Effector memory CD8-positive, alpha-beta T cell (primary cell): Measurements from ENCODE around the gene B3GAT2.
A peak's percentile ranks its signal among the peaks of the same experiment; 100 is the strongest.

ENCODE experiments used
- ATAC-seq: fragments of 150-1000 bp; cut with Tn5 transposase; replicated peaks from 2 replicates; pipeline ENCODE4 v1.10.0; 2021; ENCODE audit warnings: mild to moderate bottlenecking, moderate library complexity
- DNase-seq, 3 experiments: peaks; one replicate each; pipeline ENCODE4 v3.0.0; 2021
- H3K27ac Mint-ChIP-seq, 2 donors: one replicate each; pipeline ENCODE4 v1.8.0; 2022; ENCODE audit warnings: mild to moderate bottlenecking in 2 of 2, mixed read lengths in 2 of 2, moderate library complexity in 2 of 2
- H3K27me3 Mint-ChIP-seq, 2 donors: one replicate each; pipeline ENCODE4 v1.8.0; 2022; ENCODE audit warnings: mixed read lengths in 2 of 2
- H3K36me3 Mint-ChIP-seq: one replicate; pipeline ENCODE4 v1.8.0; 2022; ENCODE audit warnings: mild to moderate bottlenecking, moderate library complexity, mixed read lengths; ENCODE audit not compliant: insufficient read depth
- H3K4me1 Mint-ChIP-seq, 2 donors: one replicate each; pipeline ENCODE4 v1.8.0; 2022; ENCODE audit warnings: low read depth in 2 of 2, mixed read lengths in 2 of 2
- H3K4me3 Mint-ChIP-seq, 2 donors: one replicate each; pipeline ENCODE4 v1.8.0; 2022; ENCODE audit warnings: mild to moderate bottlenecking in 2 of 2, mixed read lengths in 2 of 2, moderate library complexity in 2 of 2
- H3K9me3 Mint-ChIP-seq, 2 donors: one replicate each; pipeline ENCODE4 v1.8.0; 2022; ENCODE audit warnings: mixed read lengths in 2 of 2
- total RNA-seq, 9 experiments: gene quantifications; one replicate each; lab custom pipeline; 2026; lab: John Stamatoyannopoulos, UW

The B3GAT2 gene, protein sequence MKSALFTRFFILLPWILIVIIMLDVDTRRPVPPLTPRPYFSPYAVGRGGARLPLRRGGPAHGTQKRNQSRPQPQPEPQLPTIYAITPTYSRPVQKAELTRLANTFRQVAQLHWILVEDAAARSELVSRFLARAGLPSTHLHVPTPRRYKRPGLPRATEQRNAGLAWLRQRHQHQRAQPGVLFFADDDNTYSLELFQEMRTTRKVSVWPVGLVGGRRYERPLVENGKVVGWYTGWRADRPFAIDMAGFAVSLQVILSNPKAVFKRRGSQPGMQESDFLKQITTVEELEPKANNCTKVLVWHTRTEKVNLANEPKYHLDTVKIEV
- 0 to 0.67 (median 0.06) reads per million in 9 experiments for total RNA-seq

DNA sequence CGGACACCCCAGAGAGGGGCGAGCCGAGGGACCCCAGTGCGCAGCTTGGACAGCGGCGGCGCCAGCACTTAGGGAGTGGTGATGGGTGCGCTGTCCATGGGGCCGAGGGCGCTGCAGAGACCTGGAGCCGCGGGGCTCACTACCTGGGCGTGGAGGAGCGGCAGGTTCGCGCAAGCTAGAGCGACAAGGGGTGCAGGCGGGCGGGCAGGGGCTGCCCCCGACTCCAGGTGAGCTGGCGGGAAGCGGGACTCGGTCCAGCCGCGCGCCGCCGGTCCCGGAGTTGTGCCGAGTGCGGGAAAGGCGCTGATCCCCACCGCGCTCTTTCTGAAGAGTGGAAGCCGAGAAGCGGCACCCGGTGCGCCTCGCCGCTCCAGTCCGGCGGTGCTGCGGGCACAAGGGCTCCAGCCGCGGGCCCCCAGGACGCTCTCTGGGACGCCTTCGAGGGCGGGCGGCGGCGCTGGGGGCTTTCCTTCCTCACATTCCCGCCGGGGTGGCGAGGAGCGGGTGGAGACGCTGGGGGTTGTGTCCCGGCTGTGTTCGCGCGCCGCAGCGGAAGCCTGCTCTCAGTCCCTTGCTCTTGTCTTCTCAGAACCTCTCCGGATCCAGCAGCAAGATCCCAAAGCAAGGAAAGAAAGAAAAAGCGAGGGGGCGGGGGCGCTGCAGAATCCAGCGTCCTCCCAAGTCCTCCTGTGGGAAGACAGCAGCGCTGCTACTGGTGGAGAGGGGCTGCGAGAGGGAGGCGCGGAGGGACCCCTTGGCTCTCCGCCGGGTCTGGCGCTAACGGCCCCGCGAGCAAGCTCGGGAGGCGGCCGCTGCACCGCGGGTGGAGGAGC, at the start of gene B3GAT2:
Gene B3GAT2, minus strand, starts transcription at position 610 of the 833 bp plus-strand sequence. CDS start 631 bp downstream, outside the sequence.
- peak; percentile 9 for ATAC-seq
- H3K27ac Mint-ChIP-seq = no peak within 1 kb of the TSS
- peaks cover 3% of the 10 kb centered on the region for H3K36me3 Mint-ChIP-seq

DNA sequence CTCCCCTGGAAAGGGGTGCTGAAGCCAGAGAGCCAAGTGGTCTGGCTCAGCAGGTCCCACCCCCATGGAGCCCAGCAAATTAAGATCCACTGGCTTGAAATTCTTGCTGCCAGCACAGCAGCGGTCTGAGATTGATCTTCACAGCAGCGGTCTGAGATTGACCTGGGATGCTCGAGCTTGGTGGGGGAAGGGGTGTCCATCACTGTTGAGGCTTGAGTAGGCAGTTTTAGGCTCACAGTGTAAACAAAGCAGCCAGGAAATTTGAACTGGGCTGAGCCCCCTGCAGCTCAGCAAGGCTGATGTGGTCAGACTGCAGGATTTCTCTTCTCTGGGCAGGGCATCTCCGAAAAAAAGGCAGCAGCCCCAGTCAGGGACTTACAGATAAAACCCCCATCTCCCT, 41.3 kb upstream of the B3GAT2 start:
- Mint-ChIP-seq H3K4me1 (no peaks in the 10 kb centered on the region), H3K27me3 (peaks cover 32 to 34% of the 10 kb centered on the region in 2 donors), H3K4me3 (no peak overlapping the region), H3K27ac (no peak overlapping the region), H3K36me3 (no peaks in the 10 kb centered on the region), H3K9me3 (no peaks in the 10 kb centered on the region)
- no peak for DNase-seq
- ATAC-seq = no peak

More for the DNA sequence above, at the start of gene B3GAT2:
- Mint-ChIP-seq H3K4me1 (peaks cover 11 to 12% of the 10 kb centered on the region in 2 donors), H3K9me3 (no peaks in the 10 kb centered on the region), H3K27me3 (peaks cover 66 to 72% of the 10 kb centered on the region in 2 donors), H3K4me3 (peak within 1 kb of the TSS; percentile 87 to 93)
- DNase-seq = no peak

DNA sequence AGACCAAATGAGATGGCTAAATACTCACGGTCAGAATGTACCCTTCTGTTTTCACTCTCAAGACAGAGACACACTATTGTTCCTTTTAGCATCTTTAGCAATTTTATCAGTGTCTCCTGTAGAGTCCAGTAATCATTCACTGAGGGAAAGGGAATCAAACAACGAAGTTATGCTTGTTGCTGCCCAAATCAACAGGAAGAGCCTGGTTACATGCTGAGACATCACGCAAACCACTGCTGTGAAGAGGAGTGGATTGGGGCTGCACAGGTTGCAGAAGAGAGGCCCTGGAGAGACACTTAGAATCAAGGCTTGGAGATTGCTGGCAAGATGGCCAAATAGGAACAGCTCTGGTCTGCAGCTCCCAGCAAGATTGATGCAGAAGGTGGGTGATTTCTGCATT, 40.5 kb upstream of the B3GAT2 start:
- no peak for ATAC-seq
- H3K4me3 Mint-ChIP-seq = no peak overlapping the region

DNA sequence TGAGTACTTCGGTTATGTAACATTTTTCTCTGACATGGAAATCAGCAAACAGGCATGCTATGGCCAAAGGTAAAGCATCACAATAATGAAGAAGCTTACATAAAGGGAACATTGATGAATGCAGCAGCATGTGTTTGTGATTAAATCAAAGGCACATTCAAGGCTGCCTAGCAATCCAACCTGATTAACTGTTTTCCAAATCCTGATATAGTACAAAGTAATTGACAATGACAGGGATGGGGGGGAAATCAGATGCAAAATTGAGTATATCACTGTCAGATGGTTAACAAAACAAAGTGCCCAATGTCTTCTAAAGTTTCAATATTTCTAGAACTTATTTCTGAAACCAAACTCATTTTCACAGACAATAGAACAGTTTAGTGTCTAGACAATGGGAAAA, 39.2 kb upstream of the B3GAT2 start:
- H3K27ac Mint-ChIP-seq = no peak overlapping the region
- DNase-seq (no peak), ATAC-seq (no peak)
- no peak overlapping the region for H3K4me3 Mint-ChIP-seq
- no peaks in the 10 kb centered on the region for H3K4me1 Mint-ChIP-seq
- no peaks in the 10 kb centered on the region for H3K36me3 Mint-ChIP-seq
- H3K27me3 Mint-ChIP-seq = peaks cover 32 to 39% of the 10 kb centered on the region in 2 donors
- no peaks in the 10 kb centered on the region for H3K9me3 Mint-ChIP-seq

More for the DNA sequence above, 40.5 kb upstream of the B3GAT2 start:
- Mint-ChIP-seq H3K4me1 (no peaks in the 10 kb centered on the region), H3K36me3 (no peaks in the 10 kb centered on the region), H3K27me3 (peaks cover 32 to 37% of the 10 kb centered on the region in 2 donors), H3K9me3 (no peaks in the 10 kb centered on the region), H3K27ac (no peak overlapping the region)
- DNase-seq = no peak

DNA sequence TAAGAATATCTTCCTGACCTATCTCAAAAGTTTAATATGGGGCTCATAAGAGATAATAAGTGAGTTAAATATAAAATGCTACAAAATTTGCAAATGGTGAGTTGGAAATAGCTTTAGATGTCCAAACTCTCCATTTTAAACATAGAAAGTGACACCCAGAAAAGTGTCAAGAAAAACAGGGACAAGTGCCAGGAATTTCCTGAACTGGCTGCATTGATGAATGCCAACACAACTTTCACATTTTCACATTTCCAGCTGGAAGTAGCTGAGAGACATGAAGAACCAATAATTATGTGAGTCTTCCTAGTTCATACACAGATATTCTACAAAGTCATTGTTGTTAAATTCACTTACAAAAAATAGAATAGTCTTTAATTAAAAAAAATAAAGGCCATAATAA, 38.6 kb upstream of the B3GAT2 start:
- Mint-ChIP-seq H3K4me1 (no peaks in the 10 kb centered on the region), H3K36me3 (no peaks in the 10 kb centered on the region), H3K9me3 (no peaks in the 10 kb centered on the region), H3K4me3 (no peak overlapping the region), H3K27ac (no peak overlapping the region), H3K27me3 (peaks cover 32 to 40% of the 10 kb centered on the region in 2 donors)
- no peak for ATAC-seq
- DNase-seq = no peak

DNA sequence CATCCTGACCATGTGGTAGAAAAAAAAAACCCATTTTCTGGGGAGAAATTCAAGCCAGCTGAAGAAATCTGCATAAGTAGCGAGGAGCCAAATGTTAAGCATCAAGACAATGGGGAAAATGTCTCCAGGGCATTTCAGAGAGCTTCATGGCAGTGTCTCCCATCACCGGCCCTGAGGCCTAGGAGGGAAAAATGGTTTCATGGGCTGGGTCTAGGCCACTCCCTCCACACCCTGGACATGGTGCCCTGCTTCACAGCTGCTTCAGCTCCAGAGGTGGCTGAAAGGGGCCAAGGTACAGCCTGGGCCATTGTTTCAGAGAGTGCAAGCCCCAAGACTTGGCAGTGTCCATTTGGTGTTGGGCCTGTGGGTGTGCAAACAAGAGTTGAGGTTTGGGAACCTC, 34.4 kb upstream of the B3GAT2 start:
- no peaks in the 10 kb centered on the region for H3K36me3 Mint-ChIP-seq
- H3K4me3 Mint-ChIP-seq = no peak overlapping the region
- H3K4me1 Mint-ChIP-seq = no peaks in the 10 kb centered on the region
- ATAC-seq (no peak), DNase-seq (no peak)
- H3K27me3 Mint-ChIP-seq = peaks cover 18 to 20% of the 10 kb centered on the region in 2 donors
- H3K27ac Mint-ChIP-seq = no peak overlapping the region
- H3K9me3 Mint-ChIP-seq = no peaks in the 10 kb centered on the region

DNA sequence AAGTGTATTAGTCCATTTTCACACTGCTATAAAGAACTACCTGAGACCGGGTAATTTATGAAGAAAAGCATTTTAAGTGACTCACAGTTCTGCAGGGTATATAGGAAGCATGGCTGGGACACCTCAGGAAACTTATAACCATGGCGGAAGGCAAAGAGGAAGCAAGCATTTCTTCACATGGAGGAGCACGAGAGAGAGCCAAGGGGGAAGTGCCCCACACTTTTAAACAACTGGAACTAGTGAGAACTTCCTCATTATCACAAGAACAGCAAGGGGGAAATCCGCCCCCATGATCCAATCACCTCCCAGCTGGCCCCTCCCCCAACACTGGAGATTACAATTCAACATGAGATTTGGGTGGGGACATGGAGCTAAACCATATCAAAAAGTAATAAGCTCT, 28.3 kb upstream of the B3GAT2 start:
- no peaks in the 10 kb centered on the region for H3K9me3 Mint-ChIP-seq
- no peaks in the 10 kb centered on the region for H3K4me1 Mint-ChIP-seq
- no peaks in the 10 kb centered on the region for H3K36me3 Mint-ChIP-seq
- DNase-seq (no peak), ATAC-seq (no peak)
- H3K27me3 Mint-ChIP-seq = peaks cover 0 to 6% of the 10 kb centered on the region in 2 donors
- no peak overlapping the region for H3K27ac Mint-ChIP-seq
- H3K4me3 Mint-ChIP-seq = no peak overlapping the region

DNA sequence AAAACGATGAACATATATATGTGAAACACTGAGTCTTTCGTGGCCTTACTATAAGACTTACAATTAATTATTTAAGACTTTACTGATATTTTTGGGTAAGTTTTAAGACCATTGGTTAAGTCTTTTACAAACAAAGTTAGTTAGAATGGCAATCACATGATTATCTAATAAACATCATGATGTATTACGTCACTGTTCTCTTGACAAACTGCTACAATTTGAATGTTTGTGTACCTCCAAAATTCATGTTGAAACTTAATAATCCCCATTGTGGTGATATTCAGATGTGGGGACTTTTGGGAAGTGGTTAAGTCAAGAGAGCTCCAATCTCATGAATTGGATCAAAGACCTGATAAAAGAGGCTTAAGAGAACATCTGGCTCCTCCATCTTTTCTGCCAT, 25.9 kb upstream of the B3GAT2 start:
- Mint-ChIP-seq H3K4me3 (no peak overlapping the region), H3K4me1 (no peaks in the 10 kb centered on the region), H3K9me3 (no peaks in the 10 kb centered on the region), H3K36me3 (no peaks in the 10 kb centered on the region), H3K27ac (no peak overlapping the region), H3K27me3 (no peaks in the 10 kb centered on the region)
- no peak for ATAC-seq
- no peak for DNase-seq

DNA sequence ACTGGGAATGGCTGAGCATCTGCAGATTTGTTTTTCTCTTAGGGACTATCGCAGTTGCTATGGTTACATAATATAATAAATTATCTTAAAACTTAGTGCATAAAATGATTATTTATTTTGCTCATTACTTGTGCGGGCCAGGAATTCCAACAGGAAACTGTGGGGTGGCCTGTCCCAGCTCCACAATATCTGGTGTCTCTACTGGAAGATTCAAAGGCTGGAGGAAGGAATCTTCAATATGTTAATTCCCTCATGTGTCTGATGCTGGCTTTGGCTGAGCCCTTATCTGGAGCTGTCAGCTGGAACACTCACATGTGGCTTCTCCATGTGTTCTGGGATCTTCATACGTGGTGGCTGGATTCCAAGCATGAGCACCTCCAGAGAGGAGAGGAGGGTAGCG, 23.9 kb upstream of the B3GAT2 start:
- Mint-ChIP-seq H3K27ac (no peak overlapping the region), H3K27me3 (peaks cover 15 to 16% of the 10 kb centered on the region in 2 donors), H3K9me3 (no peaks in the 10 kb centered on the region), H3K4me3 (no peak overlapping the region), H3K36me3 (no peaks in the 10 kb centered on the region), H3K4me1 (no peaks in the 10 kb centered on the region)
- DNase-seq = no peak
- ATAC-seq = no peak

DNA sequence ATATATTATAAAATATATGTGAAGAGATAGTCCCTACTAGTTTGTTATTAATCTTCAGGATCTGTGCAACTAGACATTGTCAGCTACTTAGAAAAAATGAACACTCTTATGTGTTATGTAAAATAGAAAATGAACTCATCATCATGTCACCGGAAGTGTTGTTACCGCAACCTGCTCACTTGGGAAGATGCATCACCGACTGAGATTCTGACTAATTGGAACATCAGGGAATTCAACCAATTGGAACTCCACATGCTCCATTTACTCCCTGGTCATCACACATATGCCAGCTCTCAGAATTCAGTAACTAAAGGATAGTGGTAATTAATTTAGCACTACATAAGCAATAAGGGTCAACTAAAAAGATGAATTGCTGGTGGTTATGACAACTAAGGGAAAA, 16.7 kb upstream of the B3GAT2 start:
- Mint-ChIP-seq H3K4me1 (no peaks in the 10 kb centered on the region), H3K9me3 (peaks cover 0 to 2% of the 10 kb centered on the region in 2 donors), H3K4me3 (no peak overlapping the region), H3K27ac (no peak overlapping the region), H3K27me3 (peaks cover 41 to 55% of the 10 kb centered on the region in 2 donors), H3K36me3 (no peaks in the 10 kb centered on the region)
- no peak for ATAC-seq
- DNase-seq = no peak

DNA sequence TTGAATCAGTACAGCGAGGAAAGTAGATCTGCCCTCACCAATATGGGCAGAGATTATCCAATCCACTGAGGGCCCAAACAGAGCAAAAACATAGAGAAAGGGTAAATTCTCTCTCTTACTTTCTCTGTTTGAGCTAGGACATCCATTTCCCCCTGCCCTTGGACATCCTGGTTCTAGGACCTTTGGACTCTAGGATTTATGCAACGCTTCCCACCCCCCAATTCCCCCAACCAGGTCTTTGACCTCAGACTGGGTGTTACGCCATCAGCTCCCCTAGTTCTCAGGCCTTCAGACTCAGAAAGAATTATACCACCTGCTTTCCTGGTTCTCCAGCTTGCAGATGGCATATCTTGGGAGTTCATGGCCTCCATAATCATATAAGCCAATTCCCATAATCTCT, 10.2 kb upstream of the B3GAT2 start:
- H3K4me3 Mint-ChIP-seq = no peak overlapping the region
- peaks cover 2% of the 10 kb centered on the region for H3K36me3 Mint-ChIP-seq
- no peak overlapping the region for H3K27ac Mint-ChIP-seq
- H3K4me1 Mint-ChIP-seq = no peaks in the 10 kb centered on the region
- ATAC-seq (no peak), DNase-seq (no peak)
- H3K9me3 Mint-ChIP-seq = no peaks in the 10 kb centered on the region
- peaks cover under 1 to 6% of the 10 kb centered on the region in 2 donors for H3K27me3 Mint-ChIP-seq

DNA sequence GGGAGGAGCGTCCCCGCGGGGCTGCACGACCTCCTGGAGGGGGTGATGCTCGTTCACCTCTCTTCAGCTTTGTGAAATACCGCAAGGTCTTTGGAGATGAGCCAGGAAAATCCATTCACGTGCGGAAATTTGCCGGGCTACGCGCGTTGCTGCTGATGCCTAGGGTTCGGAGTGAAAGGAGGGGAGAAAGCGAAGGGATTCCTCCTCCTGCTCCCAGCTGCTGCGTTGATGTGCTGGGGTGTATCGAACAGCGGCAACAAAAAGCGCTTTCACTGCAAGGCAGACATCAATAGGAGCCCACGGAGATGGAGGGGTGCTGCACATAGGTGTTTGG, 391 bp upstream of the B3GAT2 start:
- Mint-ChIP-seq H3K4me1 (peaks cover 11 to 12% of the 10 kb centered on the region in 2 donors), H3K4me3 (peak overlapping the region; percentile 87 to 93), H3K36me3 (peaks cover 3% of the 10 kb centered on the region), H3K9me3 (no peaks in the 10 kb centered on the region), H3K27me3 (peaks cover 66 to 72% of the 10 kb centered on the region in 2 donors), H3K27ac (no peak overlapping the region)
- ATAC-seq (no peak), DNase-seq (no peak)

DNA sequence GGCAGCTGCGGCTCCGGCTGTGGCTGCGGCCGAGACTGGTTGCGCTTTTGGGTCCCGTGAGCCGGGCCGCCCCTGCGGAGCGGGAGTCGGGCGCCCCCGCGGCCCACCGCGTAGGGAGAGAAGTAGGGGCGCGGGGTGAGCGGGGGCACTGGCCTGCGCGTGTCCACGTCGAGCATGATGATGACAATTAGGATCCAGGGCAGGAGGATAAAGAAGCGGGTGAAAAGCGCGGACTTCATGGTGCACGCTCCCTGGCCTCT, 739 bp downstream of the B3GAT2 start:
- no peaks in the 10 kb centered on the region for H3K9me3 Mint-ChIP-seq
- peaks cover 11 to 12% of the 10 kb centered on the region in 2 donors for H3K4me1 Mint-ChIP-seq
- H3K27me3 Mint-ChIP-seq = peaks cover 66 to 72% of the 10 kb centered on the region in 2 donors
- DNase-seq (no peak), ATAC-seq (peak; percentile 7)
- no peak overlapping the region for H3K27ac Mint-ChIP-seq
- peak overlapping the region; percentile 87 to 93 for H3K4me3 Mint-ChIP-seq
- H3K36me3 Mint-ChIP-seq = peaks cover 3% of the 10 kb centered on the region
